D341Med (cell line): ENCODE results near the gene CNPY2.
"Not testable (repeated sequence)": the region's sequence is repeated elsewhere in the genome, so short reads cannot be mapped to it uniquely, and the experiment has no call there.

ENCODE experiments used
- DNase-seq: peaks from one replicate; pipeline ENCODE4 v3.0.0; 2012; ENCODE audit warnings: low spot score

Gene CNPY2

DNA sequence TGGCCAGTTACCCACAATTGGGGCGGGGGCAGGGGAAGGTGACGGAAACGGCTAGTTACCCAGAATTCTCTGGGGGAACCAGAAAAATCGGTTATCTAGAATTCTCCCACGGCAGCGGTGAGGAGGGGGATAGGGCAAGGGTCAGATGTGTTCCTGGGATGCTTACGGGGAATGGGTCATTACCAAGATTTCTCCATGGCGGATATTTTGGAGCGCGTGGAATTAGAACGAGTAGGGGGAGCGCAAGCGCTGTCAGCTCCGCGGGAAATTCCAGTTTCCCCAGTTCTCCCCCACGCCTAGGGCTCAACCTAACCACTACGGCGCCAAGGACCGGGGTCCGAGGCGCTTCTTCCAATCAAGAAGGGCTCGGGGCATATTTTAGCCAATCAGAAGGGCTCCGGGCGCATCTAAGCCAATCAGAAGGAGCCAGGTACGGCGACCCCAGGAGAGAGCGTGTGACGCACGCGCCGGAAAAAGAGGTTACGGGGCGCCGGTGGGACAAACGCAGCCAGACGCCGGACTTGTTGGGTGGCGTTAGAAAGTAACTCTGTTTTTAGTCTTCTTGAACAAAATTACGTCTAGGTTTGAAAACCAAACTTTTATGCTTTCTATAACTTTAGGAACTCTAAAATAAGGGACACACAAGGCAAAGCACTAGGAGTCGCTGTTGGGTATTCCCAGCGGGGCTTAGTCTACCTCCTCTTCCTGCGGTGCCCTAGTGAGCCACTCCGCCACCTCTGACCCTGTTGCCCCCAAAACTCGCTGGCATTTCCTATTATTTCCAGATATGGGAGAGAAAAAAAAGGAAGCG is 18.1 kb upstream of the CNPY2 start, which contains the start of gene PAN2:
Gene PAN2 (minus strand): TSS at position 322 of the 811 bp plus-strand sequence. CDS start 906 bp downstream, outside the sequence.
- DNase-seq = peak; percentile 98

DNA sequence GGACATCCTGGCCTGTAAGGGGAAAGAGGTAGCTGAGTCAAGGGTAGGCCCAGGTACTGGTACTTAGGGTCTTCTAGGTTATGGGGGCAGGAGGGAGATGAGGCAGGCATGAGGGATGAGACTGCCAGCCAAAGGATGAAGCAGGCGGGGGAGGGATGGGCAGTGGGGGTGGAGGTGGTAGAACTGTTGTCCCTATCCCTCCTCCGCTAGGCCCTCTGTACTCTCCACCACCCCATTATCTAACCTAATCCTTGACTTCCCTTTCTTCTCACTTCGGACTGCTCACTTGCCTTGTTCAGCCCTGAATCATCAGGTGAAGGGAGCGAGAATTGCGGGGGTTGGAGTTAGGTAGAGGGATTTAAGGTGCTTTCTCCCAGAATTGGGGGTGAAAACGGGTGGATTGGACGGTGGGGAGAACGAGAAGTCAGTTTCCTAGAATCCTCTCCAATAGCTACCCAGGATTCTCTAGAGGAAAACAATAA is 17.4 kb upstream of the CNPY2 start:
- DNase-seq = peak; percentile 47

- DNase-seq = no peak
These were observed 16.9 kb upstream of the CNPY2 start for GRCh38 chr12:56332512-56333196.

GRCh38 chr12:56330936-56331490 is 15.2 kb upstream of the CNPY2 start:
- DNase-seq = no peak

- DNase-seq = peak; percentile 45
These were observed 10.7 kb upstream of the CNPY2 start for GRCh38 chr12:56326533-56326932.

- no peak for DNase-seq
These were observed 10.3 kb upstream of the CNPY2 start for GRCh38 chr12:56326126-56326525.

- DNase-seq = no peak
These were observed 8.4 kb upstream of the CNPY2 start for GRCh38 chr12:56324206-56324605.

- not testable (repeated sequence) for DNase-seq
These were observed 5.8 kb upstream of the CNPY2 start for GRCh38 chr12:56321610-56322009.

GRCh38 chr12:56321027-56321426 is 5.2 kb upstream of the CNPY2 start:
- no peak for DNase-seq

DNA sequence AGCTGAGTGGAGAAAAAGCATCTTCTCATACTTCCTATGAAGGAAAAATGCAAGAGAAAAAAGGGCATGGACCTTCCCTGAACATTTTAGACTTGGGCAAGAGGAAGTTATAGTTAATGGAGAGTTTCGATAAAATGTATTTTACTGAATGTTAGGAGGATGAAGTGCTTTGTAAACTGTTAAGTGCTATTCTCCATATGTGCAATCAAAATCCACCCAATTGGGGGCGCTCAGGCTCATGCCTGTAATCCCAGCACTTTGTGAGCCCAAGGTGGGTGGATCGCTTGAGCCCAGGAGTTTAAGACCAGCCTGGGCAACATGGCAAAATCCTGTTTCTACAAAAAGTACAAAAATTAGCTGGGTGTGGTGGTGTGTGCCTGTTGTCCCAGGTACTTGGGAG is 1.9 kb upstream of the CNPY2 start:
- DNase-seq = no peak

GRCh38 chr12:56315249-56315621 is 553 bp downstream of the CNPY2 start:
- peak; percentile 45 for DNase-seq

GRCh38 chr12:56311003-56311402 is 4.8 kb downstream of the CNPY2 start:
- DNase-seq = no peak

DNA sequence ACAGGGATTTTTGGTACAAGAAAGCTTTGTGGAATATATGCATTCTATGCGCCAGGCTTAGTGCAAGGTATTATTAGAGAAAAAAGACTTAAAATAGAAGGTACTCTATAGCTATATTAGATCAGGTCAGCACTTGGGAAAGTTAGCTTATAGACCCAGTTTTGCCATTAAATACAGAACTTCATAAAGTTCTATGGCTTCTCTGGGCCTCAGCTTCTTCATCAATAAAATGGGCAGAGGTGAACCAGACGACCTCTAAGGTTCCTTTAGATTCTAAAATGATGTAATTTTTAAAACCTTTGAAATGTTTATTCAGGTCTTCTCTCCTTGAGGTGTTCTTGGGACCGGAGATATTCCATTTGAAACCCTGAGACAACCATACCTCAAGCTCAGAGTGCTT is 7.1 kb downstream of the CNPY2 start:
- no peak for DNase-seq

GRCh38 chr12:56307221-56307965 is 8.4 kb downstream of the CNPY2 start:
- no peak for DNase-seq

- DNase-seq = no peak
These were observed 10.8 kb downstream of the CNPY2 start for GRCh38 chr12:56304872-56305590.

- DNase-seq = no peak
These were observed 11.5 kb downstream of the CNPY2 start for GRCh38 chr12:56304276-56304675.

DNA sequence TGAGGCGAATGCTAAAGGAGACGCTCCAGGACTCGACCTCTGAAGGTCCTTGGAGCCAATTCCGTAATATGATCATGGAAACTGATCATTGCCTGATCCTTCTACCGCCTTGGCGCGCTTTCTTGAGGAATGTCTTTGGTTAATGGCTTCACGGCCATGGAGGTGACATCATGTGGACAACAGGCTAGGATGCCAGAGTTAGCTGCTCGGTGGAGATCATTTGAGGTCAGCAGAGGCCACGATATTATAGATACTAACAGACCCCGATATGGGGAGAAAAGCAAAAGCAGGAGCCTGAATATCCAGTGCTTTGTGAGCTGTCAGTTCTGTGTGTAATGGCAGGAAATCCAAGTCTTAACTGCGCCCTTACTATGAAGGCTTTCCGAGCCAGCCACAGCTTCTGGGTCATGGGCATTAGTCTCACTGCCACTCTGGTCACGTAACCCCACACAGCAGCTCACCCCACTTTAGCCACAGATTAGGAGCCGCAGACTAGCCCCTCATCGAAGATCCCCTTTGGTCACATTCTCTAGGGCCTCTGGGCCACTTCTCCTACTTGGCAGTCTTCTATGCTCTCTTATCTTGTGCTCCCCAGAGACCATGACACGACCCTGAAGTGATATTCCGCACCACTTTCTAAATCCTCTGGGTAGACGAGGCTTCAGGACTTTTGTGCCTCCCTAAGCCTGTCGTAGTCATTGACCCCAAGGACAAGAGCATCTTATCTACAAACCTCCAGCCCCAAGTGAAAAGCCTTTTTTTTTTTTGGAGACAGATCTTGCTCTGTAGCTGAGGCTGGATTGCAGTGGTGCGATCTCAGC is 14.9 kb downstream of the CNPY2 start:
- DNase-seq = no peak

- peak; percentile 99 for DNase-seq
These were observed 15.7 kb downstream of the CNPY2 start, which contains the start of gene CS for GRCh38 chr12:56299853-56300643. Gene CS (minus strand): TSS chr12:56300330. CDS start chr12:56300201, 129 bp downstream.

- DNase-seq = no peak
These were observed 16.4 kb downstream of the CNPY2 start for GRCh38 chr12:56299308-56299852.
